B cell (primary cell): ENCODE results near the gene SPATA17. TPM values are rescaled to one million over a fixed set of nuclear protein-coding genes. Genes with fewer than 3 reads are reported as not detected.

Experiments
- ATAC-seq: fragments of 200-7000 bp; cut with Tn5 transposase; one replicate; pipeline ENCODE4 v1.10.0; 2021; ENCODE audit warnings: low read depth, mild to moderate bottlenecking, moderate number of reproducible peaks, moderate library complexity
- CTCF ChIA-PET: fragments of 350-600 bp; sonication (Branson Sonifier 250); formaldehyde crosslinking; loops from one replicate; lab custom pipeline; 2021; ENCODE audit warnings: antibody characterized with exemption, inconsistent platforms; lab: Charles Lee
- POLR2A ChIA-PET: fragments of 350-600 bp; sonication (Branson Sonifier 250); formaldehyde crosslinking; loops from one replicate; lab custom pipeline; 2021; ENCODE audit warnings: antibody characterized with exemption; lab: Charles Lee
- DNase-seq: peaks from one replicate; pipeline ENCODE4 v3.0.0; 2013
- H2AFZ ChIP-seq: 2 replicates; pipeline ENCODE4 v1.6.1; 2012; ENCODE audit warnings: mild to moderate bottlenecking, low read depth, low read length; ENCODE audit not compliant: insufficient read depth, poor library complexity, severe bottlenecking
- H3K27ac ChIP-seq, 2 donors: 1 replicate in 1 of 2; 2 replicates in 1 of 2; pipeline ENCODE4 v1.5.1; 2012 to 2013; ENCODE audit warnings: low read length in 2 of 2, mild to moderate bottlenecking in 2 of 2, moderate library complexity in 1 of 2
- H3K27me3 ChIP-seq, 4 experiments: fragments of 200-600 bp in 1 of 4; sonication (generic) in 1 of 4; replicated peaks in 1 of 4; 1 replicate in 2 of 4; 2 replicates in 2 of 4; pipeline versions ENCODE4 v1.6.1 to v1.7.0; 2013 to 2016; ENCODE audit warnings: low read length in 3 of 4, mild to moderate bottlenecking in 2 of 4, mixed read lengths in 1 of 4, moderate library complexity in 1 of 4; ENCODE audit not compliant: insufficient read depth in 4 of 4, control insufficient read depth in 3 of 4; ENCODE audit errors: control extremely low read depth in 1 of 4
- H3K36me3 ChIP-seq, 2 experiments: replicated peaks in 1 of 2; 1 replicate in 1 of 2; 2 replicates in 1 of 2; pipeline versions ENCODE4 v1.6.1 to v1.7.1; 2013; ENCODE audit warnings: low read length in 1 of 2; ENCODE audit not compliant: insufficient read depth in 2 of 2, control insufficient read depth in 1 of 2; ENCODE audit errors: control extremely low read depth in 1 of 2, extremely low read depth in 1 of 2
- H3K4me1 ChIP-seq, 2 donors: fragments of 200-600 bp in 1 of 2; sonication (generic) in 1 of 2; 1 replicate in 1 of 2; 2 replicates in 1 of 2; pipeline versions ENCODE4 v1.5.1 to v1.6.1; 2013 to 2017; ENCODE audit warnings: low read length in 2 of 2; ENCODE audit not compliant: control insufficient read depth in 2 of 2, insufficient read depth in 2 of 2
- H3K4me2 ChIP-seq: replicated peaks from 2 replicates; pipeline ENCODE3; 2012; ENCODE audit warnings: mild to moderate bottlenecking, low read depth, low read length; ENCODE audit not compliant: poor library complexity, severe bottlenecking
- H3K4me3 ChIP-seq, 5 experiments: fragments of 200-600 bp in 1 of 5; sonication (generic) in 1 of 5; 1 replicate in 3 of 5; 2 replicates in 2 of 5; pipeline versions ENCODE4 v1.5.1 to v1.7.0; 2011 to 2016; ENCODE audit warnings: low read length in 4 of 5, mild to moderate bottlenecking in 4 of 5, low read depth in 2 of 5, control low read depth in 1 of 5, moderate library complexity in 1 of 5; ENCODE audit not compliant: insufficient read depth in 1 of 5; ENCODE audit errors: control extremely low read depth in 1 of 5, extremely low read depth in 1 of 5
- H3K79me2 ChIP-seq: fragments of 200-600 bp; sonication (generic); one replicate; pipeline ENCODE4 v1.6.0; 2016; ENCODE audit warnings: low read length; ENCODE audit not compliant: control insufficient read depth, insufficient read depth
- H3K9ac ChIP-seq: fragments of 200-600 bp; sonication (generic); 2 replicates; pipeline ENCODE4 v1.6.1; 2017; ENCODE audit warnings: mild to moderate bottlenecking, low read length, moderate library complexity
- H3K9me3 ChIP-seq, 3 donors: one replicate each; pipeline versions ENCODE4 v1.6.1 to v1.7.1; 2013; ENCODE audit warnings: low read length in 2 of 3; ENCODE audit not compliant: control insufficient read depth in 2 of 3, insufficient read depth in 1 of 3; ENCODE audit errors: control extremely low read depth in 1 of 3
- H4K20me1 ChIP-seq: 2 replicates; pipeline ENCODE4 v1.6.0; 2012; ENCODE audit warnings: mild to moderate bottlenecking, low read length; ENCODE audit not compliant: insufficient read depth, control insufficient read depth, poor library complexity, severe bottlenecking
- H3K27ac Mint-ChIP-seq: one replicate; pipeline ENCODE4 v1.8.0; 2021; ENCODE audit warnings: mixed read lengths
- H3K27me3 Mint-ChIP-seq: one replicate; pipeline ENCODE4 v1.8.0; 2021; ENCODE audit warnings: mixed read lengths
- H3K4me1 Mint-ChIP-seq: one replicate; pipeline ENCODE4 v1.8.0; 2021; ENCODE audit warnings: mixed read lengths
- H3K4me3 Mint-ChIP-seq: one replicate; pipeline ENCODE4 v1.8.0; 2021; ENCODE audit warnings: mixed read lengths
- H3K9me3 Mint-ChIP-seq: one replicate; pipeline ENCODE4 v1.8.0; 2022; ENCODE audit warnings: mixed read lengths; ENCODE audit not compliant: insufficient read depth
- EZH2 ChIP-seq: IDR thresholded peaks from 2 replicates; pipeline ENCODE4 v1.6.1; 2012; ENCODE audit warnings: borderline replicate concordance, low read depth, mild to moderate bottlenecking, moderate library complexity, low read length; ENCODE audit not compliant: insufficient read depth, poor library complexity, severe bottlenecking
- WGBS: methylation state at CpG from one replicate; pipeline ENCODE4 v1.1.5; 2013; ENCODE audit warnings: missing lambda C conversion rate; ENCODE audit not compliant: insufficient coverage; 5-methylcytosine and 5-hydroxymethylcytosine counted together
- intact Hi-C: fragments of 100-400 bp; cut with micrococcal nuclease; formaldehyde crosslinking; loops from one replicate; pipeline ENCODE4 v1.10.0; 2022
- polyA plus RNA-seq: library from polyadenylated mRNA; depleted of rRNA; stranded (reverse); fragments of >200 nt; gene quantifications from 2 replicates; pipeline ENCODE4 v1.2.3, GENCODE V29; 2012
- total RNA-seq, 2 donors: library from RNA; stranded (reverse); fragments of 120-200 nt in 1 of 2; gene quantifications; 1 replicate in 1 of 2; 2 replicates in 1 of 2; pipeline versions ENCODE4 v1.2.3 to v1.2.4, GENCODE V29; 2013 to 2022
- TF ChIP-seq, protein P1 (sequence below): fragments of 200-600 bp; IDR thresholded peaks from one replicate; pipeline ENCODE4 v1.8.0; 2022; ENCODE audit warnings: antibody characterized with exemption, mild to moderate bottlenecking

SPATA17 gene
- total and polyA plus RNA-seq, 2 donors (not counting 1 experiment from before 2014, with no cell fraction given), result not detected

DNA sequence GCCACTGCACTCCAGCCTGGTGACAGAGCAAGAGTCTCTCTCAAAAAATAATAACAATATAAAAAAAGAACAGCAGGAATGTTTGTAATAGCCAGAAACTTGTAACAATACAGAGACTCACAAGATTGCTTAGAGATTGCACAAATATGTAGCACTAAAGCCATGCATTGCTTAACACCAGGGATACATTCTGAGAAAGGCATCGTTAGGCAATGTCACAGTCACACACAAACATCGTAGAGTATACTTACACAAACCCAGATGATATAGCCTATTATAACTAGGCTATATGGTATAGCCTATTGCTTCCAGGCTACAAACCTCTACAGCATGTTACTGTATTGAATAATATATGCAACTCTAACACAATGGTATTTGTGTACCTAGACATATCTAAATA lies 45.6 kb upstream of the SPATA17 start:
- H3K9me3 ChIP-seq, result no peaks in the 10 kb centered on the region
- no peaks in the 10 kb centered on the region for H3K27me3 Mint-ChIP-seq
- H4K20me1 ChIP-seq, result no peaks in the 10 kb centered on the region
- no CpG with 5 or more reads among the region's 2 CpGs for WGBS
- no peak overlapping the region for H3K4me3 ChIP-seq
- no peak overlapping the region for H3K27ac ChIP-seq
- no peaks in the 10 kb centered on the region for H3K4me1 ChIP-seq
- H3K27ac Mint-ChIP-seq, result no peak overlapping the region
- ATAC-seq (no peak), DNase-seq (no peak)
- peaks cover 3 to 6% of the 10 kb centered on the region in 2 experiments for H3K36me3 ChIP-seq
- H3K79me2 ChIP-seq, result no peaks in the 10 kb centered on the region
- H3K4me2 ChIP-seq, result no peak overlapping the region
- H3K4me3 Mint-ChIP-seq, result no peak overlapping the region
- ChIA-PET CTCF (no interaction called here), POLR2A (no interaction called here)
- intact Hi-C loops, result no loop called here
- TF ChIP-seq, protein P1, sequence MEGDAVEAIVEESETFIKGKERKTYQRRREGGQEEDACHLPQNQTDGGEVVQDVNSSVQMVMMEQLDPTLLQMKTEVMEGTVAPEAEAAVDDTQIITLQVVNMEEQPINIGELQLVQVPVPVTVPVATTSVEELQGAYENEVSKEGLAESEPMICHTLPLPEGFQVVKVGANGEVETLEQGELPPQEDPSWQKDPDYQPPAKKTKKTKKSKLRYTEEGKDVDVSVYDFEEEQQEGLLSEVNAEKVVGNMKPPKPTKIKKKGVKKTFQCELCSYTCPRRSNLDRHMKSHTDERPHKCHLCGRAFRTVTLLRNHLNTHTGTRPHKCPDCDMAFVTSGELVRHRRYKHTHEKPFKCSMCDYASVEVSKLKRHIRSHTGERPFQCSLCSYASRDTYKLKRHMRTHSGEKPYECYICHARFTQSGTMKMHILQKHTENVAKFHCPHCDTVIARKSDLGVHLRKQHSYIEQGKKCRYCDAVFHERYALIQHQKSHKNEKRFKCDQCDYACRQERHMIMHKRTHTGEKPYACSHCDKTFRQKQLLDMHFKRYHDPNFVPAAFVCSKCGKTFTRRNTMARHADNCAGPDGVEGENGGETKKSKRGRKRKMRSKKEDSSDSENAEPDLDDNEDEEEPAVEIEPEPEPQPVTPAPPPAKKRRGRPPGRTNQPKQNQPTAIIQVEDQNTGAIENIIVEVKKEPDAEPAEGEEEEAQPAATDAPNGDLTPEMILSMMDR, result no peak
- no peak for TF ChIP-seq EZH2
- H2AFZ ChIP-seq, result no peak overlapping the region
- no peaks in the 10 kb centered on the region for H3K9me3 Mint-ChIP-seq
- no peak overlapping the region for H3K9ac ChIP-seq
- no peaks in the 10 kb centered on the region for H3K4me1 Mint-ChIP-seq
- no peaks in the 10 kb centered on the region for H3K27me3 ChIP-seq

GRCh38 chr1:217586586-217586985 lies 44.6 kb upstream of the SPATA17 start:
- no peaks in the 10 kb centered on the region for H3K4me1 Mint-ChIP-seq
- H3K4me1 ChIP-seq, result no peaks in the 10 kb centered on the region
- no peak for ATAC-seq
- no peak overlapping the region for H3K4me3 Mint-ChIP-seq
- H3K79me2 ChIP-seq, result no peaks in the 10 kb centered on the region
- no peaks in the 10 kb centered on the region for H3K9me3 ChIP-seq
- H3K4me2 ChIP-seq, result no peak overlapping the region
- no peak for DNase-seq
- H3K9ac ChIP-seq, result no peak overlapping the region
- 60% methylated on average over 1 of the region's 4 CpGs for WGBS
- no peak overlapping the region for H2AFZ ChIP-seq
- ChIA-PET POLR2A (no interaction called here), CTCF (no interaction called here)
- H3K9me3 Mint-ChIP-seq, result no peaks in the 10 kb centered on the region
- H3K27ac ChIP-seq, result no peak overlapping the region
- no peak overlapping the region for H3K4me3 ChIP-seq
- H4K20me1 ChIP-seq, result no peaks in the 10 kb centered on the region
- TF ChIP-seq EZH2, result no peak
- TF ChIP-seq, protein P1, result no peak
- intact Hi-C loops, result no loop called here
- no peaks in the 10 kb centered on the region for H3K27me3 Mint-ChIP-seq
- H3K27ac Mint-ChIP-seq, result no peak overlapping the region
- H3K36me3 ChIP-seq, result peaks cover 3 to 4% of the 10 kb centered on the region in 2 experiments
- no peaks in the 10 kb centered on the region for H3K27me3 ChIP-seq
